Calu3 (cell line): ENCODE measurements around the gene CSMD2. TPM values are rescaled to one million over a fixed set of nuclear protein-coding genes. Genes with fewer than 3 reads are reported as not detected.

Source experiments
- BruUV-seq: library from RNA; stranded (reverse); fragments of 400-500 nt; replicated peaks from 2 replicates; lab custom pipeline; 2021; lab: Mats Ljungman, UMichigan
- CTCF ChIA-PET: fragments of 300-600 bp; sonication (Branson Sonifier 250); formaldehyde crosslinking; loops from one replicate; lab custom pipeline; 2022; ENCODE audit warnings: antibody characterized with exemption; lab: Charles Lee
- DNase-seq: peaks from one replicate; pipeline ENCODE4 v3.0.0; 2022
- H3K27ac Mint-ChIP-seq: one replicate; pipeline ENCODE4 v1.8.0; 2022; ENCODE audit warnings: mixed read lengths; ENCODE audit not compliant: unreplicated experiment
- H3K27me3 Mint-ChIP-seq: one replicate; pipeline ENCODE4 v1.8.0; 2022; ENCODE audit warnings: mixed read lengths; ENCODE audit not compliant: unreplicated experiment
- H3K36me3 Mint-ChIP-seq: one replicate; pipeline ENCODE4 v1.8.0; 2022; ENCODE audit warnings: mild to moderate bottlenecking, moderate library complexity, mixed read lengths; ENCODE audit not compliant: insufficient read depth, unreplicated experiment
- H3K4me1 Mint-ChIP-seq: one replicate; pipeline ENCODE4 v1.8.0; 2022; ENCODE audit warnings: mild to moderate bottlenecking, low read depth, mixed read lengths; ENCODE audit not compliant: unreplicated experiment
- H3K4me3 Mint-ChIP-seq: one replicate; pipeline ENCODE4 v1.8.0; 2022; ENCODE audit warnings: mild to moderate bottlenecking, low read depth, moderate library complexity, mixed read lengths; ENCODE audit not compliant: unreplicated experiment
- H3K9me3 Mint-ChIP-seq: one replicate; pipeline ENCODE4 v1.8.0; 2022; ENCODE audit warnings: low read depth, mixed read lengths; ENCODE audit not compliant: unreplicated experiment
- intact Hi-C: fragments of 100-400 bp; cut with micrococcal nuclease; formaldehyde crosslinking; loops from one replicate; pipeline ENCODE4 v1.10.0; 2022; ENCODE audit not compliant: unreplicated experiment
- total RNA-seq: library from RNA; stranded (reverse); gene quantifications from 2 replicates; pipeline ENCODE4 v1.2.3, GENCODE V29; 2022
- TF ChIP-seq, protein P1 (sequence below): fragments of 200-600 bp; IDR thresholded peaks from one replicate; pipeline ENCODE4 v1.8.0; 2022; ENCODE audit warnings: antibody characterized with exemption; ENCODE audit not compliant: unreplicated experiment

CSMD2 gene
- total RNA-seq, 1 experiment from 2014 or later, result not detected

DNA sequence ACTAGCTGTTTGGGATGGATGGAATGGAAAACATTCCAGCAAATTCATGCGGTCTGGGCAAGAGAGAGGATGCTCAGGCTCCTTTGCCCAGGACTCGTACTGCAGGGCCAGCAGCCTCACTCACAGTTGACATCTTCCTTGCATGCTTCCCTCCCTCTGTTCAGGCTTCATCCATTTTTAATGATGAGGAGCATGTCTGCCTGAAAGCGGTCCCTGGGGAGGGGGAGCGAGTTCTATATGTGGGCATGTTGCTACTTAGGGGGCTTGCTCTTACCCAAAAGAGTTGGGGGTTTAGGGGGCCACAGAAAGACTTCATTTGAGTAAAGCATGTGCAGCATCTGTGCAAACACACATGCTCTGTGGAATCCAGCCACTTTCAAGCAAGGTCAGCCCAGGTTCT, 203.0 kb downstream of the CSMD2 start:
- CTCF ChIA-PET, result no interaction called here
- H3K36me3 Mint-ChIP-seq, result no peaks in the 10 kb centered on the region
- H3K9me3 Mint-ChIP-seq, result peaks cover 8% of the 10 kb centered on the region
- BruUV-seq, result no TSS peak
- H3K4me1 Mint-ChIP-seq, result no peaks in the 10 kb centered on the region
- no peaks in the 10 kb centered on the region for H3K27me3 Mint-ChIP-seq
- no peak overlapping the region for H3K4me3 Mint-ChIP-seq
- no peak overlapping the region for H3K27ac Mint-ChIP-seq
- intact Hi-C loops, result no loop called here
- TF ChIP-seq, protein P1, sequence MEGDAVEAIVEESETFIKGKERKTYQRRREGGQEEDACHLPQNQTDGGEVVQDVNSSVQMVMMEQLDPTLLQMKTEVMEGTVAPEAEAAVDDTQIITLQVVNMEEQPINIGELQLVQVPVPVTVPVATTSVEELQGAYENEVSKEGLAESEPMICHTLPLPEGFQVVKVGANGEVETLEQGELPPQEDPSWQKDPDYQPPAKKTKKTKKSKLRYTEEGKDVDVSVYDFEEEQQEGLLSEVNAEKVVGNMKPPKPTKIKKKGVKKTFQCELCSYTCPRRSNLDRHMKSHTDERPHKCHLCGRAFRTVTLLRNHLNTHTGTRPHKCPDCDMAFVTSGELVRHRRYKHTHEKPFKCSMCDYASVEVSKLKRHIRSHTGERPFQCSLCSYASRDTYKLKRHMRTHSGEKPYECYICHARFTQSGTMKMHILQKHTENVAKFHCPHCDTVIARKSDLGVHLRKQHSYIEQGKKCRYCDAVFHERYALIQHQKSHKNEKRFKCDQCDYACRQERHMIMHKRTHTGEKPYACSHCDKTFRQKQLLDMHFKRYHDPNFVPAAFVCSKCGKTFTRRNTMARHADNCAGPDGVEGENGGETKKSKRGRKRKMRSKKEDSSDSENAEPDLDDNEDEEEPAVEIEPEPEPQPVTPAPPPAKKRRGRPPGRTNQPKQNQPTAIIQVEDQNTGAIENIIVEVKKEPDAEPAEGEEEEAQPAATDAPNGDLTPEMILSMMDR, result no peak
- DNase-seq, result no peak

DNA sequence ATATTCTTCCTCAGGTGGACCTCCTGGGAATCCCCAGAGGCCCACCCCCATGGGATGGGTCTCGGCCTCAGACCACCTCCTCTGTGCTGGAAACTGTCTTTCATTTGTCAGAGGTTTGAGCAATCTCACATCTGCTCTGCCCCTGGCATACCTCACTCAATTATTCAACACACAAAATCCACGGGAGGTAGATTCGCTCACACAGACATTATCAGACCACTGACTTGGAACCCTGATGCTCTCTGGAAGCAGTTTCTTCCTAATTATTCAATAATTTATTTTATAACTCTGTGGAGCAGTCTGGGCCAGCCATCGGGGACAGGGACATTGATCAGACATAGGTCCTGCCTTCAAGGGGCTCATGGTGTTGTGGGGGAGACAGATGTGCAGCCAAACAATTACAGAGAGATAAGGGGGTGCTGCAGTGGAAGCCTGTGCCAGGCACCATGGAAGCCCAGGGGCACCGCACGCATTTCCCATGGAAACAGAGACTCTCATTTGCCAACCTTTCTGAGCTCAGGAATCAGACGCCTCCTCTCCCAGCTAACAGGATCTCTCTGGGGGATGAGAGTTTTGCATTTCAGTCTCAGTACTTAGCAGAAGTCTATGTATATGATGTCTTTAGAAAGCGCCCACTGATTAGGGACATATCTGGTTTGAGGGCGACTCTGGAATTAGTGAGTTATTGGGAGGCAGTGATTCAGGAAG, 204.7 kb downstream of the CSMD2 start:
- CTCF ChIA-PET, result no interaction called here
- DNase-seq, result no peak
- no TSS peak for BruUV-seq
- intact Hi-C loops, result no loop called here
- Mint-ChIP-seq H3K4me1 (no peaks in the 10 kb centered on the region), H3K9me3 (peaks cover 10% of the 10 kb centered on the region), H3K4me3 (no peak overlapping the region), H3K36me3 (no peaks in the 10 kb centered on the region), H3K27me3 (no peaks in the 10 kb centered on the region), H3K27ac (no peak overlapping the region)
- TF ChIP-seq, protein P1, result no peak

DNA sequence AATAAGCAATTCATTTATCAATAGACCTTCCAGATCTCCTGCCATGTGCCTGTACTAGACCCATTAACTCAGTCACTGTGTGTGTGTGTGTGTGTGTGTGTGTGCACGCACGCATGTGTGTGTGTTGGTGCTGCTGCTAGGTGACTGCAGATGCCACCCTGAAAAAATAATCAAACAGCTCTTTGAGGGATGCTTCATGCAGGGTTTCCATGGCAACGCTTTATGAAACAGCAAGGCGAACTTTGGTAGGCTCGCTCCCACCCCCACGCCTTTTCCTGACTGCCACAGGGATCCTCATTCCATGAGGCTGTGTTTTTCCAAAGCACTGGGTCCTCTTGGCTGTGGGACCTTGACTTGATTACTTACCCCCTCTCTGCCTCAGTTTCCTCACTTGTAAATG, 207.2 kb downstream of the CSMD2 start:
- peaks cover 10% of the 10 kb centered on the region for H3K9me3 Mint-ChIP-seq
- no peaks in the 10 kb centered on the region for H3K36me3 Mint-ChIP-seq
- no peak for DNase-seq
- CTCF ChIA-PET, result no interaction called here
- TF ChIP-seq, protein P1, result no peak
- H3K4me3 Mint-ChIP-seq, result no peak overlapping the region
- no peak overlapping the region for H3K27ac Mint-ChIP-seq
- no peaks in the 10 kb centered on the region for H3K4me1 Mint-ChIP-seq
- no TSS peak for BruUV-seq
- H3K27me3 Mint-ChIP-seq, result no peaks in the 10 kb centered on the region
- intact Hi-C loops, result no loop called here

DNA sequence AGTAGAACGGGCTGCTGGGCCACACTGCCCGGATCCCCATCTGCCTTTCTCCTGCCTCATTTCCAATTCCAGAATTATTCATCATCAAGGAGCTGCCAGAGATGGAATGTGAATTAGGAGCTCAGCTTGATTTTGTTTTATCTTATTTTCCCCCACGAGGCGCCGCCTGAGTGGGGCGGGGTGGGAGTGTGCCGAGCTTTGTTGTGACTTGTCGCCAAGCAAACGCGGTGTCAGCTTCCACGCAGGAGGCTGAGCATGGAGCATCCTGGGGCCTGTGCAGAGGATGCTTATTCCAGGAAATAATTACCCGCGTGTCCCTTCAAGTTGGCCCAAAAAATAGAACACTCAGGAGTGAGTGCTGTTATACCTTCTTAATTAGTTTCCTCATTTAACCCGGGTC, 209.9 kb downstream of the CSMD2 start:
- CTCF ChIA-PET, result no interaction called here
- no peaks in the 10 kb centered on the region for H3K36me3 Mint-ChIP-seq
- intact Hi-C loops, result no loop called here
- no peak overlapping the region for H3K27ac Mint-ChIP-seq
- TF ChIP-seq, protein P1, result no peak
- no TSS peak for BruUV-seq
- no peaks in the 10 kb centered on the region for H3K4me1 Mint-ChIP-seq
- no peak for DNase-seq
- no peak overlapping the region for H3K4me3 Mint-ChIP-seq
- H3K27me3 Mint-ChIP-seq, result no peaks in the 10 kb centered on the region
- peaks cover 7% of the 10 kb centered on the region for H3K9me3 Mint-ChIP-seq
